Neuronal stem cell (in vitro differentiated cells): Measurements from ENCODE around the gene RERG.
"Not testable (repeated sequence)": the region's sequence is repeated elsewhere in the genome, so short reads cannot be mapped to it uniquely, and the experiment has no call there.

Experiments
- DNase-seq: peaks from one replicate; pipeline ENCODE4 v3.0.0-alpha.2; 2013; ENCODE audit warnings: low spot score
- H2AFZ ChIP-seq: one replicate; pipeline ENCODE4 v1.6.1; 2013; ENCODE audit warnings: mild to moderate bottlenecking, low read length, inconsistent platforms
- H2AK5ac ChIP-seq: 2 replicates; pipeline ENCODE4 v1.6.1; 2013; ENCODE audit warnings: low read depth, mild to moderate bottlenecking, inconsistent platforms, low read length, moderate library complexity, mixed read lengths
- H2BK120ac ChIP-seq: 2 replicates; pipeline ENCODE4 v1.6.1; 2013; ENCODE audit warnings: low read depth, mild to moderate bottlenecking, inconsistent platforms, low read length, moderate library complexity, mixed read lengths
- H2BK12ac ChIP-seq: one replicate; pipeline ENCODE4 v1.6.1; 2013; ENCODE audit warnings: low read length, inconsistent platforms
- H2BK15ac ChIP-seq: 2 replicates; pipeline ENCODE4 v1.6.1; 2013; ENCODE audit warnings: mild to moderate bottlenecking, low read length, inconsistent platforms, mixed read lengths
- H2BK5ac ChIP-seq: one replicate; pipeline ENCODE4 v1.6.1; 2013; ENCODE audit warnings: inconsistent platforms, mild to moderate bottlenecking, low read length, moderate library complexity
- H3K14ac ChIP-seq: one replicate; pipeline ENCODE4 v1.6.1; 2013; ENCODE audit warnings: low read length, inconsistent platforms
- H3K18ac ChIP-seq: 2 replicates; pipeline ENCODE4 v1.6.1; 2013; ENCODE audit warnings: low read length, inconsistent platforms
- H3K23ac ChIP-seq: 2 replicates; pipeline ENCODE4 v1.6.1; 2013; ENCODE audit warnings: low read depth, mild to moderate bottlenecking, mixed read lengths, low read length, inconsistent platforms; ENCODE audit not compliant: poor library complexity
- H3K27ac ChIP-seq: replicated peaks from 3 replicates; pipeline ENCODE4 v1.5.1; 2013; ENCODE audit warnings: low read length, inconsistent platforms
- H3K27me3 ChIP-seq, 3 experiments: 2 replicates each; pipeline ENCODE4 v1.6.1; 2013; ENCODE audit warnings: low read length in 3 of 3, mild to moderate bottlenecking in 2 of 3, inconsistent platforms in 1 of 3, low read depth in 1 of 3, mixed read lengths in 1 of 3, moderate library complexity in 1 of 3; ENCODE audit not compliant: control insufficient read depth in 3 of 3, insufficient read depth in 3 of 3
- H3K36me3 ChIP-seq, 2 donors: replicated peaks in 1 of 2; 2 replicates each; pipeline ENCODE4 v1.6.1; 2013; ENCODE audit warnings: low read length in 2 of 2; ENCODE audit not compliant: control insufficient read depth in 2 of 2, insufficient read depth in 2 of 2
- H3K4ac ChIP-seq: 2 replicates; pipeline ENCODE4 v1.6.1; 2013; ENCODE audit warnings: inconsistent platforms, mild to moderate bottlenecking, low read length, moderate library complexity
- H3K4me1 ChIP-seq, 2 donors: 1 replicate in 1 of 2; 2 replicates in 1 of 2; pipeline ENCODE4 v1.6.1; 2013; ENCODE audit warnings: low read length in 2 of 2, low read depth in 1 of 2; ENCODE audit not compliant: control insufficient read depth in 2 of 2, insufficient read depth in 1 of 2
- H3K4me2 ChIP-seq: one replicate; pipeline ENCODE4 v1.6.1; 2013; ENCODE audit warnings: mild to moderate bottlenecking, low read length, inconsistent platforms; ENCODE audit not compliant: insufficient read depth, poor library complexity, severe bottlenecking
- H3K4me3 ChIP-seq, 2 donors: 2 replicates each; pipeline ENCODE4 v1.5.1; 2013; ENCODE audit warnings: low read length in 2 of 2, mild to moderate bottlenecking in 2 of 2, inconsistent platforms in 1 of 2, moderate library complexity in 1 of 2
- H3K79me1 ChIP-seq: one replicate; pipeline ENCODE4 v1.6.1; 2013; ENCODE audit warnings: low read depth, mild to moderate bottlenecking, inconsistent platforms, low read length, moderate library complexity
- H3K9ac ChIP-seq: one replicate; pipeline ENCODE4 v1.6.1; 2013; ENCODE audit warnings: mild to moderate bottlenecking, low read depth, low read length, inconsistent platforms; ENCODE audit not compliant: poor library complexity
- H3K9me3 ChIP-seq, 2 donors: replicated peaks in 1 of 2; 2 replicates each; pipeline versions ENCODE3 to v1.6.1; 2013; ENCODE audit warnings: low read length in 2 of 2, mild to moderate bottlenecking in 2 of 2, inconsistent platforms in 1 of 2, low read depth in 1 of 2, mixed read lengths in 1 of 2, moderate library complexity in 1 of 2; ENCODE audit not compliant: control insufficient read depth in 2 of 2, insufficient read depth in 1 of 2
- H4K8ac ChIP-seq: one replicate; pipeline ENCODE4 v1.6.1; 2013; ENCODE audit warnings: low read depth, mild to moderate bottlenecking, inconsistent platforms, low read length, moderate library complexity
- H4K91ac ChIP-seq: one replicate; pipeline ENCODE4 v1.6.1; 2013; ENCODE audit warnings: low read length, low read depth, mild to moderate bottlenecking, inconsistent platforms; ENCODE audit not compliant: poor library complexity
- WGBS, 2 donors: extraction: QIAGEN DNeasy Blood & Tissue Kit; methylation state at CpG; one replicate each; pipeline ENCODE4 v1.1.7; 2013; ENCODE audit warnings: missing lambda C conversion rate in 2 of 2, mixed read lengths in 1 of 2; ENCODE audit not compliant: insufficient read length in 2 of 2, insufficient replicate concordance in 1 of 2; ENCODE audit errors: extremely low coverage in 2 of 2; 5-methylcytosine and 5-hydroxymethylcytosine counted together

RERG gene

DNA sequence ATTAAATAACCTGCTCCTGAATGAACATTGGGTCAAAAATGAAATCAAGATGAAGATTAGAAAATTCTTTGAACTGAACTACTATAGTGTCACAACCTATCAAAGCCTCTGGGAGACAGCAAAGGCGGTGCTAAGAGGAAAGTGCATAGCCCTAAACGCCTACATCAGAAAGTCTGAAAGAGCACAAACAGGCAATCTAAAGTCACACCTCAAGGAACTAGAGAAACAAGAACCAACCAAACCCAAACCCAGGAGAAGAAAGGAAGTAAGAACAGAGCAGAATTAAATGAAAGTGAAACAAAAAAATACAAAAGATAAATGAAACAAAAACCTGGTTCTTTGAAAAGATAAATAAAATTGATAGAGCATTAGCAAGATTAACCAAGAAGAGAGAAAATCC is 143.5 kb downstream of the RERG start:
- not testable (repeated sequence) for H2AFZ ChIP-seq, H3K4me2 ChIP-seq, H3K4me1 ChIP-seq, H3K23ac ChIP-seq, H3K4me3 ChIP-seq, H3K14ac ChIP-seq, H3K79me1 ChIP-seq, H4K8ac ChIP-seq, H3K9me3 ChIP-seq, H2BK120ac ChIP-seq, H2BK15ac ChIP-seq, DNase-seq, H2BK12ac ChIP-seq, H4K91ac ChIP-seq, H3K9ac ChIP-seq, H3K27me3 ChIP-seq, H3K36me3 ChIP-seq, H3K4ac ChIP-seq, H2AK5ac ChIP-seq, H3K27ac ChIP-seq, H3K18ac ChIP-seq, H2BK5ac ChIP-seq
- WGBS, 2 donors = no CpG with 5 or more reads among the region's 2 CpGs

GRCh38 chr12:15074351-15074750 is 146.9 kb downstream of the RERG start:
- H3K9ac ChIP-seq = no peak overlapping the region
- H2BK5ac ChIP-seq = no peak overlapping the region
- H3K23ac ChIP-seq = no peak overlapping the region
- H2BK12ac ChIP-seq = no peak overlapping the region
- DNase-seq = no peak
- no peak overlapping the region for H2AFZ ChIP-seq
- no peak overlapping the region for H3K4ac ChIP-seq
- no peaks in the 10 kb centered on the region for H3K79me1 ChIP-seq
- H4K8ac ChIP-seq = no peak overlapping the region
- no peak overlapping the region for H3K4me3 ChIP-seq
- H4K91ac ChIP-seq = no peak overlapping the region
- no peak overlapping the region for H2AK5ac ChIP-seq
- H2BK120ac ChIP-seq = no peak overlapping the region
- H3K4me1 ChIP-seq = no peaks in the 10 kb centered on the region
- no peak overlapping the region for H3K14ac ChIP-seq
- H3K27me3 ChIP-seq = no peaks in the 10 kb centered on the region
- H3K4me2 ChIP-seq = no peak overlapping the region
- no peak overlapping the region for H2BK15ac ChIP-seq
- H3K36me3 ChIP-seq = no peaks in the 10 kb centered on the region
- H3K9me3 ChIP-seq = no peaks in the 10 kb centered on the region
- WGBS, 2 donors = no CpG with 5 or more reads among the region's 1 CpG
- no peak overlapping the region for H3K27ac ChIP-seq
- no peak overlapping the region for H3K18ac ChIP-seq

GRCh38 chr12:15059123-15059522 is 162.1 kb downstream of the RERG start:
- Histone ChIP-seq H3K18ac (no peak overlapping the region), H3K14ac (no peak overlapping the region), H2AK5ac (no peak overlapping the region), H3K27me3 (no peaks in the 10 kb centered on the region), H2BK12ac (no peak overlapping the region), H3K4me3 (no peak overlapping the region), H3K9ac (no peak overlapping the region), H3K27ac (no peak overlapping the region), H4K91ac (no peak overlapping the region), H3K9me3 (no peaks in the 10 kb centered on the region), H2BK5ac (no peak overlapping the region), H3K4me2 (no peak overlapping the region), H2BK15ac (no peak overlapping the region), H4K8ac (no peak overlapping the region), H3K4me1 (no peaks in the 10 kb centered on the region), H2BK120ac (no peak overlapping the region), H3K36me3 (no peaks in the 10 kb centered on the region), H3K23ac (no peak overlapping the region), H3K4ac (no peak overlapping the region), H2AFZ (no peak overlapping the region), H3K79me1 (no peaks in the 10 kb centered on the region)
- no peak for DNase-seq
- no CpG with 5 or more reads among the region's 1 CpG for WGBS, 2 donors
